Thoracic aorta (tissue), 2 donors: ENCODE results near the gene EFHC2. TPM values are rescaled to one million over a fixed set of nuclear protein-coding genes. Genes with fewer than 3 reads are reported as not detected.
"Not testable (repeated sequence)": the region's sequence is repeated elsewhere in the genome, so short reads cannot be mapped to it uniquely, and the experiment has no call there.

Experiments
- ATAC-seq: fragments of 150-250 bp; one replicate; pipeline ENCODE4 v1.8.0; 2017; ENCODE audit warnings: low read depth; ENCODE audit not compliant: insufficient number of reproducible peaks, low FRiP score
- DNase-seq: peaks from one replicate; pipeline ENCODE4 v3.0.0-alpha.2; 2020; ENCODE audit warnings: low spot score
- H3K27ac ChIP-seq, 2 donors: fragments of 200-600 bp; sonication (generic); 1 replicate in 1 of 2; 2 replicates in 1 of 2; pipeline ENCODE4 v1.5.1; 2016; ENCODE audit warnings: mild to moderate bottlenecking in 2 of 2, moderate library complexity in 2 of 2
- H3K27me3 ChIP-seq: fragments of 200-600 bp; sonication (generic); replicated peaks from 2 replicates; pipeline ENCODE4 v1.6.0; 2016; ENCODE audit warnings: mild to moderate bottlenecking; ENCODE audit not compliant: insufficient read depth
- H3K36me3 ChIP-seq: fragments of 200-600 bp; sonication (generic); one replicate; pipeline ENCODE4 v1.5.1; 2016
- H3K4me1 ChIP-seq, 2 donors: fragments of 200-600 bp; sonication (generic); 1 replicate in 1 of 2; 2 replicates in 1 of 2; pipeline versions ENCODE4 v1.5.1 to v1.6.0; 2016; ENCODE audit warnings: low read depth in 2 of 2, mild to moderate bottlenecking in 1 of 2; ENCODE audit not compliant: control insufficient read depth in 1 of 2
- H3K4me3 ChIP-seq: fragments of 200-600 bp; sonication (generic); 2 replicates; pipeline ENCODE4 v1.5.1; 2016; ENCODE audit warnings: mild to moderate bottlenecking
- H3K9me3 ChIP-seq: fragments of 200-600 bp; sonication (generic); 2 replicates; pipeline ENCODE4 v1.5.1; 2016
- CTCF ChIP-seq: fragments of 200-600 bp; sonication (generic); IDR thresholded peaks from one replicate; pipeline ENCODE4 v1.5.1; 2019; ENCODE audit warnings: antibody characterized with exemption
- total RNA-seq, 2 donors: library from RNA; depleted of rRNA; stranded (reverse); fragments of >200 nt; gene quantifications; one replicate each; pipeline versions ENCODE4 v1.1.0 to v1.2.3, GENCODE V29; 2016

Gene EFHC2
- total RNA-seq, 2 donors from 2014 or later: 0.28 TPM; not detected in 1

- H3K4me1 ChIP-seq: peaks cover 0 to 6% of the 10 kb centered on the region in 2 donors
- ATAC-seq (no peak), DNase-seq (no peak)
- no peak overlapping the region for H3K27ac ChIP-seq
- peak overlapping the region; percentile 53 for H3K4me3 ChIP-seq
- no peak for TF ChIP-seq CTCF
- no peaks in the 10 kb centered on the region for H3K27me3 ChIP-seq
- H3K9me3 ChIP-seq: no peaks in the 10 kb centered on the region
- no peaks in the 10 kb centered on the region for H3K36me3 ChIP-seq
These were observed 89.9 kb downstream of the EFHC2 start for GRCh38 chrX:44253575-44253942.

- H3K27ac ChIP-seq, H3K9me3 ChIP-seq, ATAC-seq, H3K27me3 ChIP-seq, H3K4me1 ChIP-seq, H3K36me3 ChIP-seq, DNase-seq: not testable (repeated sequence)
- H3K4me3 ChIP-seq: peak overlapping the region; percentile 53
These were observed 90.5 kb downstream of the EFHC2 start for GRCh38 chrX:44252688-44253574.

GRCh38 chrX:44247468-44247867, 96.0 kb downstream of the EFHC2 start:
- DNase-seq (no peak), ATAC-seq (no peak)
- Histone ChIP-seq H3K36me3 (no peaks in the 10 kb centered on the region), H3K9me3 (no peaks in the 10 kb centered on the region), H3K27me3 (no peaks in the 10 kb centered on the region), H3K4me1 (no peaks in the 10 kb centered on the region), H3K27ac (no peak overlapping the region), H3K4me3 (no peak overlapping the region)
- no peak for TF ChIP-seq CTCF

GRCh38 chrX:44246826-44247225, 96.6 kb downstream of the EFHC2 start:
- TF ChIP-seq CTCF: no peak
- H3K36me3 ChIP-seq: no peaks in the 10 kb centered on the region
- no peaks in the 10 kb centered on the region for H3K9me3 ChIP-seq
- no peak for ATAC-seq
- no peak for DNase-seq
- no peak overlapping the region for H3K27ac ChIP-seq
- H3K4me1 ChIP-seq: no peaks in the 10 kb centered on the region
- no peak overlapping the region for H3K4me3 ChIP-seq
- H3K27me3 ChIP-seq: no peaks in the 10 kb centered on the region

- Histone ChIP-seq H3K4me3 (no peak overlapping the region), H3K36me3 (no peaks in the 10 kb centered on the region), H3K27ac (no peak overlapping the region), H3K4me1 (no peaks in the 10 kb centered on the region), H3K9me3 (no peaks in the 10 kb centered on the region), H3K27me3 (no peaks in the 10 kb centered on the region)
- ATAC-seq (no peak), DNase-seq (no peak)
- TF ChIP-seq CTCF: no peak
These were observed 97.7 kb downstream of the EFHC2 start for GRCh38 chrX:44245733-44246132.
